Activated naive CD4-positive, alpha-beta T cell treated with anti-CD3 and anti-CD28 coated beads, Interleukin-2, amount 50 U/mL, for 72 hours (primary cell): ENCODE data around the gene ALPP. TPM values are rescaled to one million over a fixed set of nuclear protein-coding genes. Genes with fewer than 3 reads are reported as not detected.
"Not testable (repeated sequence)": the region's sequence is repeated elsewhere in the genome, so short reads cannot be mapped to it uniquely, and the experiment has no call there.

Experiments
- ATAC-seq, 2 donors: fragments of 150-1000 bp; cut with Tn5 transposase; 2 replicates each; pipeline ENCODE4 v1.10.0; 2021; ENCODE audit warnings: mild to moderate bottlenecking in 2 of 2, moderate library complexity in 2 of 2
- DNase-seq, 2 donors: peaks; one replicate each; pipeline ENCODE4 v3.0.0; 2021 to 2022; ENCODE audit warnings: low spot score in 2 of 2
- H3K27ac Mint-ChIP-seq, 2 donors: one replicate each; pipeline ENCODE4 v1.8.0; 2022; ENCODE audit warnings: mild to moderate bottlenecking in 2 of 2, mixed read lengths in 2 of 2
- H3K36me3 Mint-ChIP-seq, 2 donors: one replicate each; pipeline ENCODE4 v1.8.0; 2022; ENCODE audit warnings: mixed read lengths in 2 of 2
- H3K9me3 Mint-ChIP-seq, 2 donors: one replicate each; pipeline ENCODE4 v1.8.0; 2022; ENCODE audit warnings: mixed read lengths in 2 of 2
- total RNA-seq, 2 donors: library from RNA; stranded (reverse); gene quantifications; one replicate each; pipeline ENCODE4 v1.2.3, GENCODE V29; 2022

Gene ALPP
- total RNA-seq, 2 donors from 2014 or later, result 0.16 to 0.53 TPM

- no peak for ATAC-seq
- H3K36me3 Mint-ChIP-seq, result no peaks in the 10 kb centered on the region
- no peaks in the 10 kb centered on the region for H3K9me3 Mint-ChIP-seq
- H3K27ac Mint-ChIP-seq, result no peak within 1 kb of the TSS
- no peak for DNase-seq
These were observed 28.2 kb downstream of the ALPP start, which contains the start of gene ALPG for GRCh38 chr2:232406556-232407310. Gene ALPG, plus strand, starts transcription at chr2:232406844. Its CDS starts 51 bp downstream, at chr2:232406895.

GRCh38 chr2:232407428-232408150, 29.0 kb downstream of the ALPP start:
- H3K27ac Mint-ChIP-seq, ATAC-seq, H3K36me3 Mint-ChIP-seq, H3K9me3 Mint-ChIP-seq, DNase-seq: not testable (repeated sequence)

- not testable (repeated sequence) for ATAC-seq, DNase-seq, H3K9me3 Mint-ChIP-seq, H3K36me3 Mint-ChIP-seq, H3K27ac Mint-ChIP-seq
These were observed 29.7 kb downstream of the ALPP start for GRCh38 chr2:232408269-232408668.

GRCh38 chr2:232409617-232410016, 31.1 kb downstream of the ALPP start:
- H3K36me3 Mint-ChIP-seq, H3K27ac Mint-ChIP-seq, DNase-seq, H3K9me3 Mint-ChIP-seq: not testable (repeated sequence)
- ATAC-seq, result peak in 1 of 2 donors; percentile 64

- DNase-seq (no peak), ATAC-seq (no peak)
- Mint-ChIP-seq H3K27ac (peak overlapping the region in 1 of 2 donors; percentile 27), H3K36me3 (no peaks in the 10 kb centered on the region), H3K9me3 (no peaks in the 10 kb centered on the region)
These were observed 31.8 kb downstream of the ALPP start for GRCh38 chr2:232410238-232410900.

GRCh38 chr2:232411901-232412629, 33.5 kb downstream of the ALPP start:
- DNase-seq, result no peak
- H3K27ac Mint-ChIP-seq, result no peak overlapping the region
- H3K9me3 Mint-ChIP-seq, result no peaks in the 10 kb centered on the region
- no peak for ATAC-seq
- no peaks in the 10 kb centered on the region for H3K36me3 Mint-ChIP-seq

- no peaks in the 10 kb centered on the region for H3K36me3 Mint-ChIP-seq
- DNase-seq (no peak), ATAC-seq (peak in 1 of 2 donors; percentile 40)
- H3K9me3 Mint-ChIP-seq, result no peaks in the 10 kb centered on the region
- H3K27ac Mint-ChIP-seq, result no peak overlapping the region
These were observed 34.4 kb downstream of the ALPP start for GRCh38 chr2:232412986-232413385.

GRCh38 chr2:232415138-232415690, 36.7 kb downstream of the ALPP start:
- no peaks in the 10 kb centered on the region for H3K9me3 Mint-ChIP-seq
- no peaks in the 10 kb centered on the region for H3K36me3 Mint-ChIP-seq
- DNase-seq (peak in 1 of 2 donors; percentile 41), ATAC-seq (no peak)
- no peak overlapping the region for H3K27ac Mint-ChIP-seq

GRCh38 chr2:232415736-232416520, 37.4 kb downstream of the ALPP start:
- peak in 1 of 2 donors; percentile 18 for DNase-seq
- Mint-ChIP-seq H3K36me3 (no peaks in the 10 kb centered on the region), H3K27ac (no peak overlapping the region), H3K9me3 (no peaks in the 10 kb centered on the region)
- no peak for ATAC-seq

- no peak overlapping the region for H3K27ac Mint-ChIP-seq
- ATAC-seq, result no peak
- H3K36me3 Mint-ChIP-seq, result peaks cover 2 to 3% of the 10 kb centered on the region in 2 donors
- peak in 1 of 2 donors; percentile 53 for DNase-seq
- peaks cover 0 to 2% of the 10 kb centered on the region in 2 donors for H3K9me3 Mint-ChIP-seq
These were observed 38.2 kb downstream of the ALPP start for GRCh38 chr2:232416521-232417470.

- Mint-ChIP-seq H3K27ac (no peak overlapping the region), H3K9me3 (peaks cover 0 to 6% of the 10 kb centered on the region in 2 donors), H3K36me3 (peaks cover 6 to 8% of the 10 kb centered on the region in 2 donors)
- DNase-seq (no peak), ATAC-seq (no peak)
These were observed 38.9 kb downstream of the ALPP start for GRCh38 chr2:232417489-232417888.

GRCh38 chr2:232418056-232418455, 39.5 kb downstream of the ALPP start:
- DNase-seq, result peak in 1 of 2 donors; percentile 38
- ATAC-seq, result no peak
- peaks cover 6 to 14% of the 10 kb centered on the region in 2 donors for H3K36me3 Mint-ChIP-seq
- H3K27ac Mint-ChIP-seq, result no peak overlapping the region
- peaks cover 0 to 10% of the 10 kb centered on the region in 2 donors for H3K9me3 Mint-ChIP-seq

- Mint-ChIP-seq H3K36me3 (peaks cover 6 to 14% of the 10 kb centered on the region in 2 donors), H3K9me3 (peaks cover 0 to 10% of the 10 kb centered on the region in 2 donors), H3K27ac (no peak overlapping the region)
- DNase-seq (peak in 1 of 2 donors; percentile 47), ATAC-seq (peak; percentile 45 to 72)
These were observed 40.1 kb downstream of the ALPP start for GRCh38 chr2:232418466-232419244.
